Measurements from ENCODE around the gene APBA1.

The APBA1 gene

GRCh38 chr9:69496846-69497450 is 175.2 kb downstream of the APBA1 start:
- H3K4me3 Mint-ChIP-seq, result no peak overlapping the region
- no peaks in the 10 kb centered on the region for H3K9me3 Mint-ChIP-seq
- H3K4me1 Mint-ChIP-seq, result peaks cover 3% of the 10 kb centered on the region
- no peaks in the 10 kb centered on the region for H3K36me3 Mint-ChIP-seq
- H3K27ac Mint-ChIP-seq, result no peak overlapping the region
- CTCF ChIA-PET, result interaction anchor here (1.6 kb wide), 1 partner anchor 75 kb away, joined by 3 read pairs; no protein-coding TSS in a partner anchor
- H3K27me3 Mint-ChIP-seq, result no peaks in the 10 kb centered on the region
- no peak for DNase-seq

- peaks cover 3% of the 10 kb centered on the region for H3K4me1 Mint-ChIP-seq
- H3K4me3 Mint-ChIP-seq, result no peak overlapping the region
- no peak for DNase-seq
- CTCF ChIA-PET, result interaction anchor here (0.6 kb wide), 1 partner anchor 402 kb away, joined by 3 read pairs; no protein-coding TSS in a partner anchor
- H3K27ac Mint-ChIP-seq, result no peak overlapping the region
- no peaks in the 10 kb centered on the region for H3K36me3 Mint-ChIP-seq
- no peaks in the 10 kb centered on the region for H3K27me3 Mint-ChIP-seq
- H3K9me3 Mint-ChIP-seq, result no peaks in the 10 kb centered on the region
These were observed 176.9 kb downstream of the APBA1 start for GRCh38 chr9:69495296-69495695.

GRCh38 chr9:69494763-69495162 is 177.4 kb downstream of the APBA1 start:
- CTCF ChIA-PET, result interaction anchor here (0.6 kb wide), 1 partner anchor 402 kb away, joined by 3 read pairs; no protein-coding TSS in a partner anchor
- Mint-ChIP-seq H3K4me1 (peaks cover 3% of the 10 kb centered on the region), H3K36me3 (no peaks in the 10 kb centered on the region)

GRCh38 chr9:69494208-69494607 is 178.0 kb downstream of the APBA1 start:
- Mint-ChIP-seq H3K4me3 (no peak overlapping the region), H3K9me3 (no peaks in the 10 kb centered on the region), H3K27me3 (no peaks in the 10 kb centered on the region), H3K27ac (no peak overlapping the region), H3K4me1 (peaks cover 3% of the 10 kb centered on the region), H3K36me3 (no peaks in the 10 kb centered on the region)
- CTCF ChIA-PET, result no interaction called here
- DNase-seq, result no peak

More at GRCh38 chr9:69494763-69495162, 177.4 kb downstream of the APBA1 start:
- Mint-ChIP-seq H3K4me3 (no peak overlapping the region), H3K9me3 (no peaks in the 10 kb centered on the region), H3K27ac (no peak overlapping the region), H3K27me3 (no peaks in the 10 kb centered on the region)
- DNase-seq, result no peak

GRCh38 chr9:69486498-69486897 is 185.7 kb downstream of the APBA1 start:
- CTCF ChIA-PET, result interaction anchor here (1.0 kb wide), 1 partner anchor 431 kb away, joined by 3 read pairs; no protein-coding TSS in a partner anchor
- no peaks in the 10 kb centered on the region for H3K4me1 Mint-ChIP-seq
- H3K36me3 Mint-ChIP-seq, result no peaks in the 10 kb centered on the region
- no peaks in the 10 kb centered on the region for H3K9me3 Mint-ChIP-seq
- H3K27me3 Mint-ChIP-seq, result no peaks in the 10 kb centered on the region
- no peak overlapping the region for H3K27ac Mint-ChIP-seq
- no peak overlapping the region for H3K4me3 Mint-ChIP-seq
- DNase-seq, result no peak

GRCh38 chr9:69485466-69485865 is 186.7 kb downstream of the APBA1 start:
- CTCF ChIA-PET, result interaction anchor here (0.6 to 1.0 kb wide), 2 partner anchors 62 to 432 kb away, joined by 3 read pairs; no protein-coding TSS in a partner anchor
- H3K9me3 Mint-ChIP-seq, result no peaks in the 10 kb centered on the region
- no peaks in the 10 kb centered on the region for H3K4me1 Mint-ChIP-seq
- H3K4me3 Mint-ChIP-seq, result no peak overlapping the region
- H3K36me3 Mint-ChIP-seq, result no peaks in the 10 kb centered on the region
- H3K27me3 Mint-ChIP-seq, result no peaks in the 10 kb centered on the region
- H3K27ac Mint-ChIP-seq, result no peak overlapping the region
- DNase-seq, result no peak

GRCh38 chr9:69483886-69484422 is 188.2 kb downstream of the APBA1 start:
- H3K36me3 Mint-ChIP-seq, result no peaks in the 10 kb centered on the region
- H3K4me1 Mint-ChIP-seq, result no peaks in the 10 kb centered on the region
- H3K4me3 Mint-ChIP-seq, result no peak overlapping the region
- H3K9me3 Mint-ChIP-seq, result no peaks in the 10 kb centered on the region
- no peaks in the 10 kb centered on the region for H3K27me3 Mint-ChIP-seq
- CTCF ChIA-PET, result no interaction called here
- DNase-seq, result no peak
- H3K27ac Mint-ChIP-seq, result no peak overlapping the region

GRCh38 chr9:69476797-69477196 is 195.4 kb downstream of the APBA1 start:
- H3K36me3 Mint-ChIP-seq, result no peaks in the 10 kb centered on the region
- no peak overlapping the region for H3K27ac Mint-ChIP-seq
- H3K9me3 Mint-ChIP-seq, result no peaks in the 10 kb centered on the region
- no peaks in the 10 kb centered on the region for H3K27me3 Mint-ChIP-seq
- peaks cover 17% of the 10 kb centered on the region for H3K4me1 Mint-ChIP-seq
- CTCF ChIA-PET, result interaction anchor here (0.7 kb wide), 1 partner anchor 449 kb away, joined by 3 read pairs; no protein-coding TSS in a partner anchor
- DNase-seq, result no peak
- no peak overlapping the region for H3K4me3 Mint-ChIP-seq

- Mint-ChIP-seq H3K36me3 (no peaks in the 10 kb centered on the region), H3K4me1 (peaks cover 17% of the 10 kb centered on the region), H3K27ac (peak overlapping the region; percentile 60), H3K4me3 (no peak overlapping the region), H3K9me3 (no peaks in the 10 kb centered on the region), H3K27me3 (no peaks in the 10 kb centered on the region)
- no peak for DNase-seq
- CTCF ChIA-PET, result interaction anchor here (0.7 kb wide), 1 partner anchor 448 kb away, joined by 3 read pairs; no protein-coding TSS in a partner anchor
These were observed 196.2 kb downstream of the APBA1 start for GRCh38 chr9:69476016-69476415.

- H3K36me3 Mint-ChIP-seq, result no peaks in the 10 kb centered on the region
- CTCF ChIA-PET, result no interaction called here
- H3K9me3 Mint-ChIP-seq, result no peaks in the 10 kb centered on the region
- no peaks in the 10 kb centered on the region for H3K27me3 Mint-ChIP-seq
- peaks cover 17% of the 10 kb centered on the region for H3K4me1 Mint-ChIP-seq
- DNase-seq, result no peak
- H3K4me3 Mint-ChIP-seq, result no peak overlapping the region
- H3K27ac Mint-ChIP-seq, result no peak overlapping the region
These were observed 197.3 kb downstream of the APBA1 start for GRCh38 chr9:69474821-69475220.

GRCh38 chr9:69472101-69472620 is 200.0 kb downstream of the APBA1 start:
- Mint-ChIP-seq H3K27ac (no peak overlapping the region), H3K4me3 (no peak overlapping the region), H3K4me1 (peaks cover 17% of the 10 kb centered on the region), H3K36me3 (no peaks in the 10 kb centered on the region), H3K27me3 (no peaks in the 10 kb centered on the region), H3K9me3 (no peaks in the 10 kb centered on the region)
- CTCF ChIA-PET, result no interaction called here
- no peak for DNase-seq

- no peaks in the 10 kb centered on the region for H3K27me3 Mint-ChIP-seq
These were observed 200.7 kb downstream of the APBA1 start for GRCh38 chr9:69471433-69471832.

GRCh38 chr9:69470186-69470977 is 201.8 kb downstream of the APBA1 start:
- no peaks in the 10 kb centered on the region for H3K9me3 Mint-ChIP-seq
- CTCF ChIA-PET, result interaction anchor here (1.4 kb wide), 1 partner anchor 48 kb away, joined by 3 read pairs; no protein-coding TSS in a partner anchor
- H3K27me3 Mint-ChIP-seq, result no peaks in the 10 kb centered on the region
- peaks cover 10% of the 10 kb centered on the region for H3K4me1 Mint-ChIP-seq
- no peak overlapping the region for H3K27ac Mint-ChIP-seq
- DNase-seq, result no peak
- H3K36me3 Mint-ChIP-seq, result no peaks in the 10 kb centered on the region
- H3K4me3 Mint-ChIP-seq, result no peak overlapping the region

More at GRCh38 chr9:69471433-69471832, 200.7 kb downstream of the APBA1 start:
- CTCF ChIA-PET, result interaction anchor here (1.4 kb wide), 1 partner anchor 49 kb away, joined by 3 read pairs; no protein-coding TSS in a partner anchor
- Mint-ChIP-seq H3K4me1 (peaks cover 16% of the 10 kb centered on the region), H3K9me3 (no peaks in the 10 kb centered on the region), H3K27ac (no peak overlapping the region), H3K4me3 (no peak overlapping the region), H3K36me3 (no peaks in the 10 kb centered on the region)
- no peak for DNase-seq

- H3K4me3 Mint-ChIP-seq, result no peak overlapping the region
- no peaks in the 10 kb centered on the region for H3K36me3 Mint-ChIP-seq
- H3K9me3 Mint-ChIP-seq, result no peaks in the 10 kb centered on the region
- no peaks in the 10 kb centered on the region for H3K27me3 Mint-ChIP-seq
- DNase-seq, result no peak
- H3K27ac Mint-ChIP-seq, result no peak overlapping the region
- no peaks in the 10 kb centered on the region for H3K4me1 Mint-ChIP-seq
- CTCF ChIA-PET, result no interaction called here
These were observed 203.0 kb downstream of the APBA1 start for GRCh38 chr9:69469136-69469535.
